Measurements from ENCODE around the gene ANAPC16. TPM values are rescaled to one million over a fixed set of nuclear protein-coding genes. Genes with fewer than 3 reads are reported as not detected.
"Not testable (repeated sequence)": the region's sequence is repeated elsewhere in the genome, so short reads cannot be mapped to it uniquely, and the experiment has no call there.

The ANAPC16 gene
- total RNA-seq, 1 donor from 2014 or later: 43.3 TPM

GRCh38 chr10:72211381-72211780, 4.4 kb upstream of the ANAPC16 start:
- DNase-seq (ENCODE audit: low read depth in 2 of 2): not testable (repeated sequence)

- not testable (repeated sequence) for DNase-seq (ENCODE audit: low read depth in 2 of 2)
These were observed 4.0 kb upstream of the ANAPC16 start for GRCh38 chr10:72211832-72212231.

- no peak for DNase-seq (ENCODE audit: low read depth in 2 of 2)
These were observed 2.5 kb downstream of the ANAPC16 start for GRCh38 chr10:72218325-72218724.

- no peak for DNase-seq (ENCODE audit: low read depth in 2 of 2)
These were observed 2.9 kb downstream of the ANAPC16 start for GRCh38 chr10:72218726-72219125.

GRCh38 chr10:72219235-72219814, 3.5 kb downstream of the ANAPC16 start:
- DNase-seq (ENCODE audit: low read depth in 2 of 2): no peak

- DNase-seq (ENCODE audit: low read depth in 2 of 2): no peak
These were observed 4.8 kb downstream of the ANAPC16 start for GRCh38 chr10:72220637-72221036.

- no peak for DNase-seq (ENCODE audit: low read depth in 2 of 2)
These were observed 5.5 kb downstream of the ANAPC16 start for GRCh38 chr10:72221278-72221677.

GRCh38 chr10:72223743-72224101, 7.9 kb downstream of the ANAPC16 start:
- DNase-seq (ENCODE audit: low read depth in 2 of 2): peak in 1 of 2 donors; percentile 55

GRCh38 chr10:72224191-72224590, 8.4 kb downstream of the ANAPC16 start:
- DNase-seq (ENCODE audit: low read depth in 2 of 2): not testable (repeated sequence)

- no peak for DNase-seq (ENCODE audit: low read depth in 2 of 2)
These were observed 10.7 kb downstream of the ANAPC16 start for GRCh38 chr10:72226418-72227027.

- no peak for DNase-seq (ENCODE audit: low read depth in 2 of 2)
These were observed 12.0 kb downstream of the ANAPC16 start for GRCh38 chr10:72227826-72228225.

- DNase-seq (ENCODE audit: low read depth in 2 of 2): no peak
These were observed 12.5 kb downstream of the ANAPC16 start for GRCh38 chr10:72228318-72228751.

- DNase-seq (ENCODE audit: low read depth in 2 of 2): no peak
These were observed 13.7 kb downstream of the ANAPC16 start for GRCh38 chr10:72229261-72230251.

- DNase-seq (ENCODE audit: low read depth in 2 of 2): no peak
These were observed 17.8 kb downstream of the ANAPC16 start for GRCh38 chr10:72233621-72234020.

- no peak for DNase-seq (ENCODE audit: low read depth in 2 of 2)
These were observed 18.8 kb downstream of the ANAPC16 start for GRCh38 chr10:72234560-72235095.

- DNase-seq (ENCODE audit: low read depth in 2 of 2): no peak
These were observed 19.9 kb downstream of the ANAPC16 start for GRCh38 chr10:72235544-72236279.

- no peak for DNase-seq (ENCODE audit: low read depth in 2 of 2)
These were observed 22.8 kb downstream of the ANAPC16 start for GRCh38 chr10:72238392-72239175.

- DNase-seq (ENCODE audit: low read depth in 2 of 2): no peak
These were observed 23.6 kb downstream of the ANAPC16 start for GRCh38 chr10:72239409-72239808.

GRCh38 chr10:72240371-72240770, 24.6 kb downstream of the ANAPC16 start:
- no peak for DNase-seq (ENCODE audit: low read depth in 2 of 2)

GRCh38 chr10:72241691-72242252, 26.0 kb downstream of the ANAPC16 start:
- no peak for DNase-seq (ENCODE audit: low read depth in 2 of 2)

All from dermis microvascular lymphatic vessel endothelial cell (primary cell).